GM23248 (cell line): ENCODE data around the gene NTNG2. TPM values are rescaled to one million over a fixed set of nuclear protein-coding genes. Genes with fewer than 3 reads are reported as not detected.
A peak's percentile ranks its signal among the peaks of the same experiment; 100 is the strongest.

Experiments used
- DNase-seq: peaks from one replicate; pipeline ENCODE4 v3.0.0-alpha.2; 2015
- H2AFZ ChIP-seq: fragments of 200-600 bp; sonication (generic); 2 replicates; pipeline ENCODE4 v1.6.1; 2016; ENCODE audit warnings: antibody characterized with exemption
- H3F3A ChIP-seq: fragments of 200-600 bp; sonication (generic); 2 replicates; pipeline ENCODE4 v1.6.1; 2016; ENCODE audit warnings: mild to moderate bottlenecking, antibody characterized with exemption, mixed run types; ENCODE audit not compliant: insufficient read depth
- H3K27ac ChIP-seq: fragments of 200-600 bp; sonication (generic); 2 replicates; pipeline ENCODE4 v1.5.1; 2016; ENCODE audit warnings: mild to moderate bottlenecking
- H3K27me3 ChIP-seq: fragments of 200-600 bp; sonication (generic); replicated peaks from 2 replicates; pipeline ENCODE4 v1.6.1; 2016; ENCODE audit warnings: mild to moderate bottlenecking; ENCODE audit not compliant: insufficient read depth
- H3K36me3 ChIP-seq: fragments of 200-600 bp; sonication (generic); 2 replicates; pipeline ENCODE4 v1.6.1; 2016; ENCODE audit warnings: low read depth, mild to moderate bottlenecking
- H3K4me1 ChIP-seq: fragments of 200-600 bp; sonication (generic); 2 replicates; pipeline ENCODE4 v1.6.1; 2016; ENCODE audit warnings: mild to moderate bottlenecking; ENCODE audit not compliant: insufficient read depth
- H3K4me2 ChIP-seq: fragments of 200-600 bp; sonication (generic); one replicate; pipeline ENCODE4 v1.6.1; 2016; ENCODE audit warnings: mild to moderate bottlenecking; ENCODE audit not compliant: unreplicated experiment
- H3K4me3 ChIP-seq: fragments of 200-600 bp; sonication (generic); 2 replicates; pipeline ENCODE4 v1.5.1; 2016; ENCODE audit warnings: mild to moderate bottlenecking
- H3K79me2 ChIP-seq: fragments of 200-600 bp; sonication (generic); 2 replicates; pipeline ENCODE4 v1.6.1; 2016; ENCODE audit warnings: mild to moderate bottlenecking; ENCODE audit not compliant: insufficient read depth
- H3K9ac ChIP-seq: fragments of 200-600 bp; sonication (generic); 2 replicates; pipeline ENCODE4 v1.6.1; 2016; ENCODE audit warnings: mild to moderate bottlenecking
- H3K9me2 ChIP-seq: fragments of 200-600 bp; sonication (generic); 2 replicates; pipeline ENCODE4 v1.6.1; 2016; ENCODE audit warnings: mixed run types, mild to moderate bottlenecking, moderate library complexity; ENCODE audit not compliant: insufficient read depth
- H3K9me3 ChIP-seq: fragments of 200-600 bp; sonication (generic); one replicate; pipeline ENCODE4 v1.6.1; 2017; ENCODE audit warnings: low read depth
- H4K20me1 ChIP-seq: fragments of 200-600 bp; sonication (generic); 2 replicates; pipeline ENCODE4 v1.6.0; 2016; ENCODE audit not compliant: insufficient read depth
- EZH2 ChIP-seq: fragments of 200-600 bp; sonication (generic); IDR thresholded peaks from 2 replicates; pipeline ENCODE4 v1.6.1; 2018; ENCODE audit warnings: antibody characterized with exemption, mild to moderate bottlenecking; ENCODE audit not compliant: insufficient read depth, poor library complexity, severe bottlenecking
- EZH2phosphoT487 ChIP-seq: fragments of 200-600 bp; sonication (generic); IDR thresholded peaks from 2 replicates; pipeline ENCODE4 v1.6.1; 2018; ENCODE audit warnings: antibody characterized with exemption, moderate library complexity, mild to moderate bottlenecking, low read depth; ENCODE audit not compliant: insufficient read depth
- WGBS, 2 experiments: methylation state at CpG; one replicate each; pipeline ENCODE4 v1.1.6; 2015 to 2017; ENCODE audit warnings: low lambda C conversion rate in 2 of 2, low coverage in 1 of 2; ENCODE audit errors: missing lambda C conversion rate in 2 of 2; 5-methylcytosine and 5-hydroxymethylcytosine counted together
- in situ Hi-C: fragments of 300-500 bp; cut with MboI; formaldehyde crosslinking; loops from 2 replicates; pipeline ENCODE4 v1.15.0; 2020
- polyA plus RNA-seq: library from polyadenylated mRNA; unstranded; fragments of >200 nt; fragmentation: Nextera tagmentation; extraction: Ambion mirVana; gene quantifications from 2 replicates; pipeline ENCODE4 v1.2.1, GENCODE V29; 2016
- total RNA-seq: library from RNA; depleted of rRNA; stranded (reverse); fragments of >200 nt; shearing (Covaris generic); gene quantifications from 2 replicates; pipeline ENCODE4 v1.2.3, GENCODE V29; 2014

Gene NTNG2
- total and polyA plus RNA-seq, 2 experiments from 2014 or later = 0.13 to 1.5 TPM

DNA sequence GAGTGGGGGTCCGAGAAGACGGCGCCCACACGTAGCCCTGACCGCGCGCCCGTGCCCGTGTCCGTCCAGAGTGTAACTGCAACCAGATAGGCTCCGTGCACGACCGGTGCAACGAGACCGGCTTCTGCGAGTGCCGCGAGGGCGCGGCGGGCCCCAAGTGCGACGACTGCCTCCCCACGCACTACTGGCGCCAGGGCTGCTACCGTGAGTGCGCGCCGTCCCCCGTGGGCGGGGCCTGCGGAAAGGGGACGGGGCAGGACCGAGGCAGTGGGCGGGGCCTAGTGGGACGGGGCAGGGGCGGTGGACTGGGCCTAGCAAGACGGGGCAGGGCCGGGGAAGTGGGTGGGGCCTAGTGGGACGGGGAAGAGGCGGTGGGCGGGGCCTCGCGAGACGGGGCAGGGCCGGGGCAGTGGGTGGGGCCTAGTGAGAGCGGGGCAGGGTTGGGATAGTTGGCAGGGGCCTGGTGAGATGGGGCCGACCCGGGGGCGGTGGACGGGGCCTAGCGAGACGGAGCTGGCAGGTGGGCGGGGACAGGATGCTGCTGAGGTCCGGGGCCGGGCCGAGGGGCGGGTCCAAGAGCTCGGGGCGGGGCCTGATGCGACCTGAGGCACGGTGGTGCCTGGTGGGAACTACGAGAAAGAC lies 79.1 kb downstream of the NTNG2 start:
- no peaks in the 10 kb centered on the region for H3K4me1 ChIP-seq
- TF ChIP-seq EZH2 (no peak), EZH2phosphoT487 (no peak)
- H3K9me2 ChIP-seq = no peaks in the 10 kb centered on the region
- in situ Hi-C loops = loop anchor here (25.0 kb wide), 1 partner anchor 96 kb away; no protein-coding TSS in a partner anchor
- WGBS, 2 experiments = 3 to 13% methylated on average over 29 to 42 of the region's 63 CpGs
- no peak overlapping the region for H3K9ac ChIP-seq
- peaks cover 30% of the 10 kb centered on the region for H3K27me3 ChIP-seq
- no peaks in the 10 kb centered on the region for H3F3A ChIP-seq
- peak overlapping the region; percentile 50 for H3K4me2 ChIP-seq
- no peaks in the 10 kb centered on the region for H3K36me3 ChIP-seq
- H4K20me1 ChIP-seq = no peaks in the 10 kb centered on the region
- peak; percentile 80 for DNase-seq
- H2AFZ ChIP-seq = peak overlapping the region; percentile 37; the same call in 1 of the 2 replicates
- no peaks in the 10 kb centered on the region for H3K9me3 ChIP-seq
- no peaks in the 10 kb centered on the region for H3K79me2 ChIP-seq
- peak overlapping the region; percentile 66 for H3K4me3 ChIP-seq
- H3K27ac ChIP-seq = no peak overlapping the region

DNA sequence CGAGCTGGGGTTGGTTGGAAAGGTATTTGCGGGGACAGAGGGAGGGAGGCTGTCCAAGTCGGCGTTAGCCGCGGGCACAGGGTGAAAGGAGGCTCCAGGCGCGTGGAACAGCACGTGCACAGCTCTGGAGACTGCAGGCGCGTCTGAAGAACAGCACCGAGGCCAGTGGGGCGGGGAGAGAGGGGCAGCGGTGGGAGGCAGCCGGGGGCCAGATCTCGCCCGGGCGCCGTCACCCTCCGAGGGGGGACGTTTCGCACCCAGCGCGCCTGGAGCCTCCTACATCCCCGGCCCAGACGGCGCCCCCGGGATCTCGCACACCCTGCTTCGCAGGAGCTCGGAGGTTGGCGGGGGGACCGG lies 79.6 kb downstream of the NTNG2 start:
- DNase-seq = no peak
- WGBS, 2 experiments = 2 to 3% methylated on average over 12 to 31 of the region's 33 CpGs
- Histone ChIP-seq H3K27me3 (peaks cover 31% of the 10 kb centered on the region), H2AFZ (peak overlapping the region; percentile 37; the same call in 1 of the 2 replicates), H3K9me2 (no peaks in the 10 kb centered on the region), H3K27ac (no peak overlapping the region), H3K36me3 (no peaks in the 10 kb centered on the region), H3F3A (no peaks in the 10 kb centered on the region), H3K4me1 (no peaks in the 10 kb centered on the region), H3K4me3 (peak overlapping the region; percentile 66), H3K79me2 (no peaks in the 10 kb centered on the region), H3K9me3 (no peaks in the 10 kb centered on the region), H4K20me1 (no peaks in the 10 kb centered on the region), H3K4me2 (peak overlapping the region; percentile 50), H3K9ac (no peak overlapping the region)
- TF ChIP-seq EZH2 = peak; percentile 14
- TF ChIP-seq EZH2phosphoT487 = no peak
- in situ Hi-C loops = loop anchor here (25.0 kb wide), 1 partner anchor 96 kb away; no protein-coding TSS in a partner anchor

DNA sequence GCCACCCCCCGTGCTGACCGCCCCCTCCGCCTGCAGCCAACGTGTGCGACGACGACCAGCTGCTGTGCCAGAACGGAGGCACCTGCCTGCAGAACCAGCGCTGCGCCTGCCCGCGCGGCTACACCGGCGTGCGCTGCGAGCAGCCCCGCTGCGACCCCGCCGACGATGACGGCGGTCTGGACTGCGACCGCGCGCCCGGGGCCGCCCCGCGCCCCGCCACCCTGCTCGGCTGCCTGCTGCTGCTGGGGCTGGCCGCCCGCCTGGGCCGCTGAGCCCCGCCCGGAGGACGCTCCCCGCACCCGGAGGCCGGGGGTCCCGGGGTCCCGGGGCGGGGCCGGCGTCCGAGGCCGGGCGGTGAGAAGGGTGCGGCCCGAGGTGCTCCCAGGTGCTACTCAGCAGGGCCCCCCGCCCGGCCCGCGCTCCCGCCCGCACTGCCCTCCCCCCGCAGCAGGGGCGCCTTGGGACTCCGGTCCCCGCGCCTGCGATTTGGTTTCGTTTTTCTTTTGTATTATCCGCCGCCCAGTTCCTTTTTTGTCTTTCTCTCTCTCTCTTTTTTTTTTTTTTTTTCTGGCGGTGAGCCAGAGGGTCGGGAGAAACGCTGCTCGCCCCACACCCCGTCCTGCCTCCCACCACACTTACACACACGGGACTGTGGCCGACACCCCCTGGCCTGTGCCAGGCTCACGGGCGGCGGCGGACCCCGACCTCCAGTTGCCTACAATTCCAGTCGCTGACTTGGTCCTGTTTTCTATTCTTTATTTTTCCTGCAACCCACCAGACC lies 80.2 kb downstream of the NTNG2 start:
- Histone ChIP-seq H3K27me3 (peaks cover 35% of the 10 kb centered on the region), H3K9ac (no peak overlapping the region), H3F3A (no peaks in the 10 kb centered on the region), H3K4me2 (peak overlapping the region; percentile 50), H3K27ac (no peak overlapping the region), H3K4me1 (no peaks in the 10 kb centered on the region), H3K9me2 (no peaks in the 10 kb centered on the region), H3K36me3 (no peaks in the 10 kb centered on the region), H4K20me1 (no peaks in the 10 kb centered on the region), H2AFZ (peak overlapping the region; percentile 37; the same call in 1 of the 2 replicates), H3K9me3 (no peaks in the 10 kb centered on the region), H3K4me3 (peak overlapping the region; percentile 66), H3K79me2 (no peaks in the 10 kb centered on the region)
- in situ Hi-C loops = loop anchor here (25.0 kb wide), 1 partner anchor 95 kb away; no protein-coding TSS in a partner anchor
- 3% methylated on average over 49 to 53 of the region's 81 CpGs for WGBS, 2 experiments
- DNase-seq = no peak
- TF ChIP-seq EZH2 (peak; percentile 62), EZH2phosphoT487 (no peak)

DNA sequence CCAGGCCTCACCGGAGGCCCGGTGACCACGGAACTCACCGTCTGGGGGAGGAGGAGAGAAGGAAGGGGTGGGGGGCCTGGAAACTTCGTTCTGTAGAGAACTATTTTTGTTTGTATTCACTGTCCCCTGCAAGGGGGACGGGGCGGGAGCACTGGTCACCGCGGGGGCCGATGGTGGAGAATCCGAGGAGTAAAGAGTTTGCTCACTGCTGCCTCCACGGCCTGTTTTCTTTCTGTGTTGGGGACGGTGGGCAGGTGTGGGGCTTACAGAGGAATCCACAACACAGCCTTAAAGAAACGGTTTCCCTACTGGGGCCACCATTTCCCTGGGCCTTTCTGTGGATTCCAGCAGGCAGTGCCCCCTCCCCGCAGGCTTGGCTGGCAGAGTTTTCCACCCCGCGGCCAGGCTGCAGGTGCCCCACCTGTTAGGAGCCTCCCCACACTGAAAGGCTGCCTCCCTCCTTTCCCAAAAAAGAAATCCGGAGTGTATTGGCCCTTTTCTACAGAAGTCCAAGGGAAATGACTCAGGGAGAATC lies 80.8 kb downstream of the NTNG2 start:
- DNase-seq = no peak
- in situ Hi-C loops = loop anchor here (25.0 kb wide), 1 partner anchor 95 kb away; no protein-coding TSS in a partner anchor
- no peaks in the 10 kb centered on the region for H4K20me1 ChIP-seq
- H3K36me3 ChIP-seq = no peaks in the 10 kb centered on the region
- no peak overlapping the region for H3K9ac ChIP-seq
- 21 to 28% methylated on average over 18 of the region's 18 CpGs for WGBS, 2 experiments
- H3K79me2 ChIP-seq = no peaks in the 10 kb centered on the region
- peak overlapping the region; percentile 66 for H3K4me3 ChIP-seq
- H3K4me2 ChIP-seq = peak overlapping the region; percentile 50
- no peak overlapping the region for H2AFZ ChIP-seq
- no peak overlapping the region for H3K27ac ChIP-seq
- no peaks in the 10 kb centered on the region for H3K4me1 ChIP-seq
- H3F3A ChIP-seq = no peaks in the 10 kb centered on the region
- peak; percentile 8 for TF ChIP-seq EZH2
- TF ChIP-seq EZH2phosphoT487 = no peak
- no peaks in the 10 kb centered on the region for H3K9me2 ChIP-seq
- peaks cover 35% of the 10 kb centered on the region for H3K27me3 ChIP-seq
- no peaks in the 10 kb centered on the region for H3K9me3 ChIP-seq
